Loucy (cell line): Measurements from ENCODE around the gene MDM2.

ENCODE experiments used
- CTCF ChIP-seq: fragments of 200-600 bp; sonication (generic); conservative IDR thresholded peaks from 2 replicates; pipeline ENCODE4 v1.5.1; 2014; ENCODE audit warnings: mild to moderate bottlenecking, antibody characterized with exemption, low read length
- EZH2phosphoT487 ChIP-seq: fragments of 200-600 bp; IDR thresholded peaks from 2 replicates; pipeline ENCODE4 v1.6.1; 2018; ENCODE audit warnings: antibody characterized with exemption, mild to moderate bottlenecking, moderate library complexity, borderline replicate concordance

GRCh38 chr12:68773582-68773981 is 34.4 kb upstream of the MDM2 start:
- TF ChIP-seq EZH2phosphoT487 (no peak), CTCF (no peak)
